ENCODE data around the gene KRT15. TPM values are rescaled to one million over a fixed set of nuclear protein-coding genes. Genes with fewer than 3 reads are reported as not detected.

KRT15 gene
- total and polyA plus RNA-seq, 9 of the 15 experiments (the other 6 are each of a cell fraction or from before 2014, with no cell fraction given) = 0.28 to 4.4 (median 0.56) TPM

DNA sequence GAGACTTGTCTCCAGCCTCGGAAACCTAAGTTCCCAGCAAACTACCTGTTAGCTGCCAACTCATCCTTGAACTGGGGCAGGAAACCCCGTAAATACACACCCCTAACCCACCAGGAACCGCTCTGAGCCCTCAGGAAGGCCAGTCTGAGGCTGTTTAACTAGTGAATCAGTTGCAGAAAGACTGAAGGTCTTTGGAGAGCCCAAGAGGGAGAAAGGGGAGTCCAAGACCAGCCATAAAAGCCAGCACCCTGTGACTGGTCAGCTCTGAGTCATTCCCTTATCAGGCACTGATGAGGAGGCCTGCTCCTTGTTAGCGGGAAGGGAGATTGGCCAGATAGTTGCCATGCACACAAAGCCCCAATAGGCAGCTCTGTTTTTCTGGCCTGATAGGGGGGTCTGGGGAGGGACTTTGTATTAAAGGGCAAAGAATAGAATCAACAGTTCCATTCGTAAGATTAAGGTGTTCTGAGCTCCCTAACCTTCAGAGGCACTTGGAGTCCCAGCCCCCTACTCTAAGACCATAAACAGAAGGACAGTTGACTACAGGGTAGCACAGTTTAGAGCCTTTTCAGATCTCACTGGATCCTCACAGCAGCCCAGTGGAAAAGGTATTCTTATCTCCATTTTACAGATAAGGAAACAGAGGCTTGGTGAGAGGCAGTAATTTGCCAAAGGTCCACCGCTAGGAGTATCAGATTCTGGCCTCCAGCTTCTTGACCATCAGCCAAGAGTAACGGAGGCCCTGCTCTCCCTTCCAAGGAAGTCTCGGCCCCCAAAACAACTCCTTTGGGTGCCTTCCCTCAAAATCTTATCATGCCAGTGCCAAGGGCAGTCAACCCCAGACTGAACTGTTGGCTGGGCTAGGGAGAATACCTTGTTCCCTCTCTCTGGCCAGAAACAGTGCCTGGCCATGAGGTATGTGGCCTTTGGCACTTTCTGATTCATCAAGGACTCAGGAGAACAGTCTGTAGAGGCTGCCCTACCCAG lies 11.7 kb upstream of the KRT15 start (continued):
- TF ChIP-seq, protein P1, sequence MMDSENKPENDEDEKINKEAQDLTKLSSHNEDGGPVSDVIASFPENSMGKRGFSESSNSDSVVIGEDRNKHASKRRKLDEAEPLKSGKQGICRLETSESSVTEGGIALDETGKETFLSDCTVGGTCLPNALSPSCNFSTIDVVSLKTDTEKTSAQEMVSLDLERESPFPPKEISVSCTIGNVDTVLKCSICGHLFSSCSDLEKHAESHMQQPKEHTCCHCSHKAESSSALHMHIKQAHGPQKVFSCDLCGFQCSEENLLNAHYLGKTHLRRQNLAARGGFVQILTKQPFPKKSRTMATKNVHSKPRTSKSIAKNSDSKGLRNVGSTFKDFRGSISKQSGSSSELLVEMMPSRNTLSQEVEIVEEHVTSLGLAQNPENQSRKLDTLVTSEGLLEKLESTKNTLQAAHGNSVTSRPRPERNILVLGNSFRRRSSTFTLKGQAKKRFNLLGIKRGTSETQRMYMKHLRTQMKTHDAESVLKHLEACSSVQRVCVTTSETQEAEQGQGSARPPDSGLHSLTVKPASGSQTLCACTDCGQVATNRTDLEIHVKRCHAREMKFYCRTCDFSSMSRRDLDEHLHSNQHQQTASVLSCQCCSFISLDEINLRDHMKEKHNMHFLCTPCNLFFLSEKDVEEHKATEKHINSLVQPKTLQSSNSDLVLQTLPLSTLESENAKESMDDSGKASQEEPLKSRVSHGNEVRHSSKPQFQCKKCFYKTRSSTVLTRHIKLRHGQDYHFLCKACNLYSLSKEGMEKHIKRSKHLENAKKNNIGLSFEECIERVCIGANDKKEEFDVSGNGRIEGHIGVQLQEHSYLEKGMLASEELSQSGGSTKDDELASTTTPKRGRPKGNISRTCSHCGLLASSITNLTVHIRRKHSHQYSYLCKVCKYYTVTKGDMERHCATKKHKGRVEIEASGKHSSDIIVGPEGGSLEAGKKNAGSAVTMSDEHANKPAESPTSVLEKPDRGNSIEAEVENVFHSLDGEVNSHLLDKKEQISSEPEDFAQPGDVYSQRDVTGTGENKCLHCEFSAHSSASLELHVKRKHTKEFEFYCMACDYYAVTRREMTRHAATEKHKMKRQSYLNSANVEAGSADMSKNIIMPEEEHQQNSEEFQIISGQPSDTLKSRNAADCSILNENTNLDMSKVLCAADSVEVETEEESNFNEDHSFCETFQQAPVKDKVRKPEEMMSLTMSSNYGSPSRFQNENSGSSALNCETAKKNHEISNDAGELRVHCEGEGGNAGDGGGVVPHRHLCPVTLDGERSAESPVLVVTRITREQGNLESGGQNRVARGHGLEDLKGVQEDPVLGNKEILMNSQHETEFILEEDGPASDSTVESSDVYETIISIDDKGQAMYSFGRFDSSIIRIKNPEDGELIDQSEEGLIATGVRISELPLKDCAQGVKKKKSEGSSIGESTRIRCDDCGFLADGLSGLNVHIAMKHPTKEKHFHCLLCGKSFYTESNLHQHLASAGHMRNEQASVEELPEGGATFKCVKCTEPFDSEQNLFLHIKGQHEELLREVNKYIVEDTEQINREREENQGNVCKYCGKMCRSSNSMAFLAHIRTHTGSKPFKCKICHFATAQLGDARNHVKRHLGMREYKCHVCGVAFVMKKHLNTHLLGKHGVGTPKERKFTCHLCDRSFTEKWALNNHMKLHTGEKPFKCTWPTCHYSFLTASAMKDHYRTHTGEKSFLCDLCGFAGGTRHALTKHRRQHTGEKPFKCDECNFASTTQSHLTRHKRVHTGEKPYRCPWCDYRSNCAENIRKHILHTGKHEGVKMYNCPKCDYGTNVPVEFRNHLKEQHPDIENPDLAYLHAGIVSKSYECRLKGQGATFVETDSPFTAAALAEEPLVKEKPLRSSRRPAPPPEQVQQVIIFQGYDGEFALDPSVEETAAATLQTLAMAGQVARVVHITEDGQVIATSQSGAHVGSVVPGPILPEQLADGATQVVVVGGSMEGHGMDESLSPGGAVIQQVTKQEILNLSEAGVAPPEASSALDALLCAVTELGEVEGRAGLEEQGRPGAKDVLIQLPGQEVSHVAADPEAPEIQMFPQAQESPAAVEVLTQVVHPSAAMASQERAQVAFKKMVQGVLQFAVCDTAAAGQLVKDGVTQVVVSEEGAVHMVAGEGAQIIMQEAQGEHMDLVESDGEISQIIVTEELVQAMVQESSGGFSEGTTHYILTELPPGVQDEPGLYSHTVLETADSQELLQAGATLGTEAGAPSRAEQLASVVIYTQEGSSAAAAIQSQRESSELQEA (IDR thresholded peaks at IDR 0.05; ENCODE audit: low read depth) = no peak
- TF ChIP-seq, protein P2, sequence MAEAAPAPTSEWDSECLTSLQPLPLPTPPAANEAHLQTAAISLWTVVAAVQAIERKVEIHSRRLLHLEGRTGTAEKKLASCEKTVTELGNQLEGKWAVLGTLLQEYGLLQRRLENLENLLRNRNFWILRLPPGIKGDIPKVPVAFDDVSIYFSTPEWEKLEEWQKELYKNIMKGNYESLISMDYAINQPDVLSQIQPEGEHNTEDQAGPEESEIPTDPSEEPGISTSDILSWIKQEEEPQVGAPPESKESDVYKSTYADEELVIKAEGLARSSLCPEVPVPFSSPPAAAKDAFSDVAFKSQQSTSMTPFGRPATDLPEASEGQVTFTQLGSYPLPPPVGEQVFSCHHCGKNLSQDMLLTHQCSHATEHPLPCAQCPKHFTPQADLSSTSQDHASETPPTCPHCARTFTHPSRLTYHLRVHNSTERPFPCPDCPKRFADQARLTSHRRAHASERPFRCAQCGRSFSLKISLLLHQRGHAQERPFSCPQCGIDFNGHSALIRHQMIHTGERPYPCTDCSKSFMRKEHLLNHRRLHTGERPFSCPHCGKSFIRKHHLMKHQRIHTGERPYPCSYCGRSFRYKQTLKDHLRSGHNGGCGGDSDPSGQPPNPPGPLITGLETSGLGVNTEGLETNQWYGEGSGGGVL (CRISPR knock-in tag; IDR thresholded peaks at IDR 0.05) = no peak
- TF ChIP-seq MBD1 (CRISPR knock-in tag; IDR thresholded peaks at IDR 0.05) (no peak), KAT2B (IDR thresholded peaks at IDR 0.05; ENCODE audit: low read depth, low read length) (no peak), IFI16 (CRISPR knock-in tag; IDR thresholded peaks at IDR 0.05) (no peak), CEBPG (CRISPR knock-in tag; IDR thresholded peaks at IDR 0.05) (no peak), CEBPG (tag; conservative IDR thresholded peaks at IDR 0.05 in 1 of 2, IDR thresholded peaks at IDR 0.05 in 1 of 2) (no peak), ZNF444 (CRISPR knock-in tag; IDR thresholded peaks at IDR 0.05) (no peak)
- TF ChIP-seq, protein P3, sequence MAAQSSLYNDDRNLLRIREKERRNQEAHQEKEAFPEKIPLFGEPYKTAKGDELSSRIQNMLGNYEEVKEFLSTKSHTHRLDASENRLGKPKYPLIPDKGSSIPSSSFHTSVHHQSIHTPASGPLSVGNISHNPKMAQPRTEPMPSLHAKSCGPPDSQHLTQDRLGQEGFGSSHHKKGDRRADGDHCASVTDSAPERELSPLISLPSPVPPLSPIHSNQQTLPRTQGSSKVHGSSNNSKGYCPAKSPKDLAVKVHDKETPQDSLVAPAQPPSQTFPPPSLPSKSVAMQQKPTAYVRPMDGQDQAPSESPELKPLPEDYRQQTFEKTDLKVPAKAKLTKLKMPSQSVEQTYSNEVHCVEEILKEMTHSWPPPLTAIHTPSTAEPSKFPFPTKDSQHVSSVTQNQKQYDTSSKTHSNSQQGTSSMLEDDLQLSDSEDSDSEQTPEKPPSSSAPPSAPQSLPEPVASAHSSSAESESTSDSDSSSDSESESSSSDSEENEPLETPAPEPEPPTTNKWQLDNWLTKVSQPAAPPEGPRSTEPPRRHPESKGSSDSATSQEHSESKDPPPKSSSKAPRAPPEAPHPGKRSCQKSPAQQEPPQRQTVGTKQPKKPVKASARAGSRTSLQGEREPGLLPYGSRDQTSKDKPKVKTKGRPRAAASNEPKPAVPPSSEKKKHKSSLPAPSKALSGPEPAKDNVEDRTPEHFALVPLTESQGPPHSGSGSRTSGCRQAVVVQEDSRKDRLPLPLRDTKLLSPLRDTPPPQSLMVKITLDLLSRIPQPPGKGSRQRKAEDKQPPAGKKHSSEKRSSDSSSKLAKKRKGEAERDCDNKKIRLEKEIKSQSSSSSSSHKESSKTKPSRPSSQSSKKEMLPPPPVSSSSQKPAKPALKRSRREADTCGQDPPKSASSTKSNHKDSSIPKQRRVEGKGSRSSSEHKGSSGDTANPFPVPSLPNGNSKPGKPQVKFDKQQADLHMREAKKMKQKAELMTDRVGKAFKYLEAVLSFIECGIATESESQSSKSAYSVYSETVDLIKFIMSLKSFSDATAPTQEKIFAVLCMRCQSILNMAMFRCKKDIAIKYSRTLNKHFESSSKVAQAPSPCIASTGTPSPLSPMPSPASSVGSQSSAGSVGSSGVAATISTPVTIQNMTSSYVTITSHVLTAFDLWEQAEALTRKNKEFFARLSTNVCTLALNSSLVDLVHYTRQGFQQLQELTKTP (IDR thresholded peaks at IDR 0.05; ENCODE audit: low read depth in 1 of 2, partially characterized antibody in 2 of 2) = peak in 1 of 2 experiments; percentile 68
